HL-60/S4 treated with retinoic acid at 250 ng/mL for 4 days and 3 days (cell line): Measurements from ENCODE around the gene ACSL1.

Experiments used
- in situ Hi-C: fragments of 300-500 bp; cut with MboI; formaldehyde crosslinking; loops from 2 replicates; pipeline ENCODE4 v1.7.0; 2022; ENCODE audit warnings: low sequenced_read_pairs

ACSL1 gene

DNA sequence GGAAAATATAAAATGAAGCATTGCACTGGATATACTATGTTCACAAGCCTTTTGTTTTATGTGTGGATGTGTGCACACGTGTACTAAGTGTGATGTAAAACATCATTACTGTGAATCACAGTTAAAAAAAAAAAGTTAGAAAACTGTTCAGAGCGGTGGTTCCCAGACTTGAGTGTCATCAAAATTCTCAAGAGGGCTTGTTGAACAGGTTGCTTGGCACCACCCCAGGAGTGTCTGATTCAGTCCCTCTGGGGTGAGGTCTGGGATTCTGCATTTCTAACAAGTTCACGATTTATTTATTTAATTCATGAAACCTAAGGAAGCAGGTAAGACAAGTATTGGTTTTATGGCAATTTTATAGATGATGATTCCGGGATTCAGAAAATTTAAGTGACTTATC, 93.6 kb downstream of the ACSL1 start:
- in situ Hi-C loops: no loop called here

- in situ Hi-C loops: no loop called here
Measured at GRCh38 chr4:184731056-184731455, 94.7 kb downstream of the ACSL1 start.

- in situ Hi-C loops: no loop called here
Measured at GRCh38 chr4:184729946-184730345, 95.8 kb downstream of the ACSL1 start.

GRCh38 chr4:184728858-184729257, 96.9 kb downstream of the ACSL1 start:
- in situ Hi-C loops: no loop called here

DNA sequence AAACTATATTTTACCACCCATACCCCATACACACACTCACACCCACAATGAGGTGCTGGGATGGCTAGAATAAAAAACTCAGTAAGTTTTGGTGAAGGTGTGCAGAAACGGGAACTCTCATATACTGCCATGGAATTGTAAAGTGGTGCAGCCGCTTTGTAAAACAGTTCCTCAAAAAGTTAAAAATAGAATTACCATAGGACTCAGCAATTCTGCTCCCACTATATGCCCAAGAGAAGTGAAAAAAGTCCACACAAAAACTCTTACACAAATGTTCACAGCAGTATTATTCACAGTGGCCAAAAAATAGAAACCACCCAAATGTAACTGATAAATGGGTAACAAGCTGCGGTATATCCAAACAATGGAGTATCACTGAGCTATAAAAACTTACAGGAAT, 98.3 kb downstream of the ACSL1 start:
- in situ Hi-C loops: no loop called here

DNA sequence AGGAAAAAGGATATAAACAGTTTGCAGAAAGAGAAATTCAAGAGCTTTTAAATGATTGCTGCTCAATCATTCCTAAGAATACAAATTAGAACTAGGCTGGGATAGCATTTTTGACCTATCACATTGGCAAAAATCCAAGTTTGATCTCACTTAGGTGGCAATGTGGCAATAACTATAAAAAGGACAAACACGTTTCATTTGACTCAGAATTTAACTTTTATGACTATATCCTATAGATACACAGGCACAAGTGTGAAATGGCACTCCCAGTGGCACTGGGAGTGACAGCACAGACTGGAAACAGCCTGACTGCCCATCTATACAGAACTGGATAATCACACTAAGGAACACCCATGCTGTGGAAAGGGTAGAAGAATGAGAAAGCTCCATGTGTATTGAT, 103.0 kb downstream of the ACSL1 start:
- in situ Hi-C loops: no loop called here

DNA sequence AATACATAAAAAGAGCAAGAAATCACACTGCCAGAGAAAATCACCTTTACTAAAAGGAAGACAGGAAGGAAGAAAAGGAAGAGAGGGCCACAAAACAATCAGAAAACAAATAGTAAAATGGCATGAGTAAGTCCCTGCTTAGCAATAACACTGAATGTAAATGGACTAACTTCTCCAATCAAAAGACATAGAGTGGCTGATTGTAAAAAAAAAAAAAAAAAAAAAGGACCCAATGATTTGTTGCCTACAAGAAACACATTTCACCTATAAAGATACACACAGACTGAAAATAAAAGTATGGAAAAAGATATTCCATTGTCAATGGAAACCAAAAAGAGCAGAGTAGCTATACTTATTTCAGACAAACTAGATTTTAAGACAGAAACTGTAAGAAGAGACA, 104.5 kb downstream of the ACSL1 start:
- in situ Hi-C loops: no loop called here

- in situ Hi-C loops: no loop called here
Measured at GRCh38 chr4:184719407-184719806, 106.4 kb downstream of the ACSL1 start.

- in situ Hi-C loops: no loop called here
Measured at GRCh38 chr4:184715526-184715925, 110.2 kb downstream of the ACSL1 start.

DNA sequence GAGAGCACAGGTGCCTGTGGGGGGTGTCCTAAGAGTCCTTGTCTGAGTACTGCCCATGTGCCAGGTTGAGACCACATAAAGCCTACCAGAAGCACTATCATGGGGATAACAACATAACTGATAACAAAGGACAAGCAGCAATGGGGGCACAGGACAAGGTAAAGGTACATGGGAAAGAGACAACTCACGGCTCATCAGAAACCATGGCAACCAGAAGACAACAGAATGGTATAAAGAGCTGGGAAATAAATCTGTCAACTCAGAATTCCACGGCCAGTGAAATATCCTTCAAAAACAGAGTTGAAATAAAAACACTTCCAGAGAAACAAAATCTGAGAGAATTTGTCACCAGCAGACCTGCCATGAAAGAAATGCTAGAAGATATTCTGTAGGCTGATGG, 111.9 kb downstream of the ACSL1 start:
- in situ Hi-C loops: no loop called here

GRCh38 chr4:184712322-184712721, 113.4 kb downstream of the ACSL1 start:
- in situ Hi-C loops: no loop called here

DNA sequence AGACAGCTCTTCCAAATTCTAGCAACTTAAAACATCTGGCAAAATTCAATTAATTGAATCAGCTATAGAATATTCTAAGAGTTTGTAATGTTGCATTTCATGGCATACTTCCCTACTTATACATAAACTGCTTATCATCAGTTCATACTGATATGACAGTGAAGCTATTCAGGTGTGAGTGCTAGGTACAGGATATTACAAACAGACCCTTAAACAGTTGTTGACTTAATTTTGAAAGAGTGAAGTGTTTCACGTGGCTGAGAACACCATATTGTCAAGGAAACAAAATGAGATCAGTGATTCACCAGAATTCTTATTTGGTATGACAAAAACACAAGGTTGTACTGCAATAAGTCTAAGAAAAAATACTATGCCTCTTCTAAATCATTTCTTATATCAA, 119.3 kb downstream of the ACSL1 start:
- in situ Hi-C loops: no loop called here

- in situ Hi-C loops: no loop called here
Measured at GRCh38 chr4:184705692-184706091, 120.1 kb downstream of the ACSL1 start.
